Activated CD8-positive, alpha-beta memory T cell treated with anti-CD3 and anti-CD28 coated beads for 36 hours (primary cell): Measurements from ENCODE around the gene CNN2. TPM values are rescaled to one million over a fixed set of nuclear protein-coding genes. Genes with fewer than 3 reads are reported as not detected.

Experiments
- CTCF ChIA-PET: fragments of 350-600 bp; sonication (Branson Sonifier 250); formaldehyde crosslinking; loops from one replicate; lab custom pipeline; 2021; ENCODE audit warnings: antibody characterized with exemption; lab: Charles Lee
- POLR2A ChIA-PET: fragments of 350-600 bp; sonication (Branson Sonifier 250); formaldehyde crosslinking; loops from one replicate; lab custom pipeline; 2021; ENCODE audit warnings: antibody characterized with exemption; lab: Charles Lee
- total RNA-seq, 2 experiments: library from RNA; stranded (reverse); gene quantifications; one replicate each; pipeline ENCODE4 v1.2.3, GENCODE V29; 2021

CNN2 gene
- total RNA-seq, 2 experiments from 2014 or later = 64.2 to 71.2 TPM

DNA sequence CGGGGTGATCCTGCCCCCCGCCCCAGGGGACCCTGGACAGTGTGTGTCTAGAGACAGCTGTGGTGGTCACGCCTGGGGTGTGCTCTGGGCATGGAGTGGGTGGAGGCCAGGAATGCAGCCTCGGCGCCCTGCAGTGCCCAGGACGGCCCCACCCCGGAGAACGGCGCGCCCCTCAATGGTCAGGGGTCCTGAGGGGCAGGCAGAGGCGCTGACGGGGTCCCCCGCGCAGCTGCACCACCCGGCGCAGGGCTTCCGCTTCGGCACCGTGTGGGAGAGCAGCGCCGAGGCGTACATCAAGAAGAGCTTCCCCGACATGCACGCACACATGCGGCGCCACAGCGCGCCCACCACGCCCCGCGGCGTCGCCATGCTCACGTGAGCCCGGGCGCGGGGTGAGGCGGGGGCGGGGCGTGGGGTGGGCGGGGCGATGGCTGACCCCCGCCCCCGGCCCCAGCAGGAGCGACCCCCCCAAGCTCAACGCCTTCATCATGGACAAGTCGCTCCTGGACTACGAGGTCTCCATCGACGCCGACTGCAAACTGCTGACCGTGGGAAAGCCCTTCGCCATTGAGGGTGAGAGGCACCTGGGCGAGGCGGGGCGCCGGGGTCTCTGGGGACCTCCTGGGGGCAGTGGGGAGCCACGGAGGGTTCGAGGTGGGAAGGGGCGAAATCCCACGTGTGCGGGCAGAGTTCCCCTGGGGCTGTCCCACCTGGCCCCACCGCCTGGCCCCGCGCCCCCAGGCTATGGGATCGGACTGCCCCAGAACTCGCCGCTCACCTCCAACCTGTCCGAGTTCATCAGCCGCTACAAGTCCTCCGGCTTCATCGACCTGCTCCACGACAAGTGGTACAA lies 18.8 kb upstream of the CNN2 start:
- POLR2A ChIA-PET = no interaction called here
- CTCF ChIA-PET = interaction anchor here (0.6 to 1.1 kb wide), 4 partner anchors 10 to 151 kb away, joined by 3 to 5 read pairs (median 4); partner anchors contain the start of gene WDR18

DNA sequence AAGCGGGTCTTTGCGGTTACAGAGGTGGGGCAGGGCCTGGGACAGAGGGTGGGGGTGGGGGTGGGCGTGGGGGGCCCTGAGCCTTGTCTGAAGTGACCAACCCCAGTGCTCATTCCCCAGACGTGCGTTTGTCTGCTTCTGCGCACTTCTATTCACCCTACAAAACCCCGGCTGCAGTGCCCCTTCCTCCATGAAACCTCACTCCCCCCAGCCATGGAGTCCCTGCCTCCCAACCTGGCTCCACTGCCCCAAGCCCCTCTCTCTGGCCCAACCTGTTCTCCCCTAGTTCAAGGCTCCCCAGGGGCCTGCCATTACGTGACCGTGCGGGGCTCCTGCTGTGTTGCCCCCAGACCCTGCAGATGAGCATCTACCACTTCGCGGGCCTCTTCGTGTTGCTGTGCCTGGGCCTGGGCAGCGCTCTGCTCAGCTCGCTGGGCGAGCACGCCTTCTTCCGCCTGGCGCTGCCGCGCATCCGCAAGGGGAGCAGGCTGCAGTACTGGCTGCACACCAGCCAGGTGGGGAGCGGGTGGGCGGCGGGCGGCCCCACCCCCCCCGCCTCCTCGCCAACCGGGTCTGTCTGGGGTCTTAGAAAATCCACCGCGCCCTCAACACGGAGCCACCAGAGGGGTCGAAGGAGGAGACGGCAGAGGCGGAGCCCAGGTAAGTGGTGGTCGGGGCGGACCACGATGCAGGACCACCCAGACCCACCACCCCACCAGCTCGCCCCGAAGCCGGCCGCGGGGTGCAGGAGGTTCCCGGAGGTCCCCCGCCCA lies 18.0 kb upstream of the CNN2 start:
- CTCF ChIA-PET = no interaction called here
- POLR2A ChIA-PET = no interaction called here

DNA sequence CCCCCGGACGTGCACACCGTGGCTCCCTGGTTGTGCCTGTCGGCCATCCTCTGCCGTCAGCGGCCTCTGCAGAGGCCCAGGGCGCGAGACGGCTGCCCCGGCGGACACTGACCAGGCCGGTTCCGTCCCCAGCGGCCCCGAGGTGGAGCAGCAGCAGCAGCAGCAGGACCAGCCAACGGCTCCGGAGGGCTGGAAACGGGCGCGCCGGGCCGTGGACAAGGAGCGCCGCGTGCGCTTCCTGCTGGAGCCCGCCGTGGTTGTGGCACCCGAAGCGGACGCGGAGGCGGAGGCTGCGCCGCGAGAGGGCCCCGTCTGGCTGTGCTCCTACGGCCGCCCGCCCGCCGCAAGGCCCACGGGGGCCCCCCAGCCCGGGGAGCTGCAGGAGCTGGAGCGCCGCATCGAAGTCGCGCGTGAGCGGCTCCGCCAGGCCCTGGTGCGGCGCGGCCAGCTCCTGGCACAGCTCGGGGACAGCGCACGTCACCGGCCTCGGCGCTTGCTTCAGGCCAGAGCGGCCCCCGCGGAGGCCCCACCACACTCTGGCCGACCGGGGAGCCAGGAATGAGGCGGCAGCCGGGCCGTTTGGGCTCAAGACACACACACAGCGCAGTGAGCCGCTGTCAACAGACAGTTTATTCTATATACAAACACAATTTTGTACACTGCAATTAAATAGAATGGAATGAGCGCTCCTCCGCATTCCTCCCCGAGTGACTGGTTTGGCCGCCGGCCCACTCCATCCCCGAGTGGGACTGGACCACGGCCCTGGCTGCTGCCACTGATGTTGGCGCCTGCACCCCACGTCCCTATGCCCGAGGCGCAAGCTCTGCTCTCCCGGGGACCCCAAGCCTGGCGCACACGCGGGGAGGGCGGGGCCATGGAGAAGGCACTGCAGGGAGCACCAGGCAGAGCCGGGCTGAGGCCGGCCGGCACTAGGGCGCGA lies 17.1 kb upstream of the CNN2 start:
- POLR2A ChIA-PET = no interaction called here

DNA sequence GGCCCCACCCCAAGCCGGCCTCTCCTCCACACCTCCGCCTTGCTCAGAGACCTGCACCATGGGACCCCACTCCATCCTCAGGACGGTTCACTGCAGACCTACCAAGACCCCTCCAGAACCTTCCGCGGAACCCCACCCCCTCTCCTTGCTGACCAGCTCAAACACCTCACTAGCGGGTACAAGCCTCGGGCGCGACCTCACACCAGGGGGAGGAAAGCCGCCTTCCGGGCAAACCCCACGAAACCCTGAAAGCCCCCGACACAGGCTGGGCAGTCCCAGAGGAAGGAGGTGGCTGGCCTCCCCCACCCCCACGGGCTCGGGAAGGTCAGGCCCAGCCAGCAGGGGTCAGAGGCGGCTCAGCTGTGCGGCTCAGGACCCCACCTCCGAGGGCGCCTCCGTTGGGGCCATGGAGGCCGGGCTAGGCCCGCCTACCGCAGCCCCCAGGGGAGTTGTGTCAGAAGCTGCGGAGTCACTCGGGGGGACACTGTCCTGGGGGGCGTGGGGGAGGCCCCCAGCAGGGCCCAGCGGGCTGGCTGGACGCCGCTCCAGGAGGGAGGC lies 16.3 kb upstream of the CNN2 start:
- ChIA-PET POLR2A (no interaction called here), CTCF (no interaction called here)

More for the DNA sequence above, 17.1 kb upstream of the CNN2 start:
- CTCF ChIA-PET = no interaction called here

DNA sequence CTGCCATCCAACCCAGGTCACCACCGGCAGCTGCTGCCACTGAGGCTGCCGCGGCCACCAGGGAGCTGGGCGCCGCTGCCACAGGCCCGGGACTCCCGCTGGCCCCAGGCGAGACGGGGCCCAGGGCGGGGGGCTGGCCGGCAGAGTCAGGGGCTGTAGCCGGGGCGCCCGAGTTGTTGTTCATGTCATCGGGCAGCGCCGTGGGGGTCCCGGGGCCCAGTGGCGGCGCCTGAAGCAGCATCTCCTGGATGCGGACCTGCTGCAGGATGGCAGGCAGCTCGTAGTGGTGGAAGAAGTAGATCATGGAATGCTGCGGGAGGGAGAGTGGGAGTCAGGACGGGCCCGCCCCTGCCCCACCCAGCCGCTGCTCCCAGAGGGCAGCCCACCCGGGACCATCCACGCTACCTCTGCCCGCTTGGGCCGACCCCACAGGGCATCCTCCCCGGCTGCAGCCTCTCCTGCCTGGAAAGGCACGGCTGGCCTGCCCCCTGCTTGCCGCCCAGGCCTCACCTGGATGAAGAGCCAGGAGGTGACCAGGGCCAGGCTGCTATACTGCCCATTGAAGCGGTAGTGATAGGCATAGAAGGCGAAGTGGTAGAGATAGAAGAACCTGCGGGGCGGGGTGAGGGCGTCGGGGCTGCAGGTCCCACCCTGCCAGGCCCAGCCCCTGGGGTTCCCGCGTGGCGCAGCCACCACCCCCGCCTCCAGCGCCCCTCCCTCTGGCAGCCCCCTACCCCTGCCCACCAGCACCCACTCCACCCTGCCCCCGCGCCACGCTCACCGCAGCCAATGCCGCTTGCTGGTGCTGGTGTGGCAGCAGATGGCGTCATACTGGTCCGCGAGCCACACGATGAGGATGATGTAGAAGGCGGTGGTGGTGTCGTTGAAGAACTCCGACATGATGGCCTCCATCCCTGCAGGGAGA lies 15.6 kb upstream of the CNN2 start:
- CTCF ChIA-PET = no interaction called here
- POLR2A ChIA-PET = no interaction called here

DNA sequence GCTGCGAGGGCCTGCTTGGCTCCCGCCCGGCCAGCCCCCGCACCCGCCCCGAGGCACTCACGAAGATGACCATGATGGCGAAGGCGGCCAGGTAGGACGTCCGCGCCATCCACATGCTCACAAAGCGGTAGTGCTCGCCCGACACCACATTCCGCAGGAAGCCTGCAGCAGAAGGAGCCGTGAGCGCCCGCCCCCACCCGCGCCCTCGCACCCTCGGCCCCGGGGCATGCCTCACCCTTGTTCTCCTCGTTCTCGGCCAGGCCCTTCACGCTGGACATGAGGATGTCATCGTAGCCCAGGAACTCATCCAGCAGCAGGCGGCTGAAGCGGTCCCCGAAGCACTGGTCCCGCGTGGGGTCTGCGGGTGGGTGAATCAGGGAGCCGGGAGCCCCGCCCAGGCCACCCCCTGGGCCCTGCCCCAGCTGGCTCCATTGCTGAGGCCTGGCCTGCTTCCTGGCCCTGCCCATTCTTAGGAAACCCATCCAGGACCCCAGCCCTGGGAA lies 14.5 kb upstream of the CNN2 start:
- POLR2A ChIA-PET = no interaction called here
- CTCF ChIA-PET = no interaction called here

DNA sequence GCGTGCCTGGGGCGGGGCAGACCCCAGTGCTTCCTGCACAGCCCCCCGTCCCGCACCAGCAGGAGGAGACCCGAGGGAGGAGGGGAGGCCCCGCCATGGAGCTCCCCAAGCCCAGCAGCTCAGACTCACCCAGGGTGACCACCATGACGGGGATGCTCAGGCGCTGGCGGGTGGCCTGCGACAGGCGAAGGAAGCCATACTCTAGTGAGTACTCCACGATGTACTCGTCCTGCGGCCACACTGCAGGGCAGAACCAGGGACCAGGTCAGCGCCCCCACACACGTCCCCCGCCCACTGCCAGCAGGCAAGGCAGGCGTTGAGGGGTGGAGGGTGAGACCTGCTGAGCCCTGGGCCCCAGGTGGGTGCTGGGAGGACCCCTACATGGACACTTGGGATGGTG lies 14.1 kb upstream of the CNN2 start:
- ChIA-PET POLR2A (no interaction called here), CTCF (no interaction called here)

DNA sequence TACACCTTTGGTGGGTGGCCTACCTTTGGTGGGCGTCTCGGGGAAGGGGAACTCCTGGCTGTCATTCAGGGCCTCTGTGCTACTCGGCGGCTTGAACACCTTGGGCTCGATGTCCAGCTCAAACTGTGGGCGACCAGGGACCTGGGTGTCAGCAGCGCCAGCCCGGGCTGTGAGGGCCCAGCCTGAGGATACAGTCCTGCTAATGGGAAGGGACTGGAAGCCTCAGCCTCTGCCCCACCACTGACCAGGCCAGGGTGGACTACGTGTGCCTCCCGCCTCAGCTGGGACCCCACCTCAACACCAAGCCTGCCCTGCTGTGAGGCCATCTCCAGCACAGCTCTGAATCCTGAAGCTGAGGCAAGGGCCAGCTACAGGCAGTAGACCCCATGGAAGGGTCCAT lies 13.2 kb upstream of the CNN2 start:
- POLR2A ChIA-PET = interaction anchor here (0.5 kb wide), 1 partner anchor 232 kb away, joined by 3 read pairs; no protein-coding TSS in a partner anchor
- CTCF ChIA-PET = no interaction called here

DNA sequence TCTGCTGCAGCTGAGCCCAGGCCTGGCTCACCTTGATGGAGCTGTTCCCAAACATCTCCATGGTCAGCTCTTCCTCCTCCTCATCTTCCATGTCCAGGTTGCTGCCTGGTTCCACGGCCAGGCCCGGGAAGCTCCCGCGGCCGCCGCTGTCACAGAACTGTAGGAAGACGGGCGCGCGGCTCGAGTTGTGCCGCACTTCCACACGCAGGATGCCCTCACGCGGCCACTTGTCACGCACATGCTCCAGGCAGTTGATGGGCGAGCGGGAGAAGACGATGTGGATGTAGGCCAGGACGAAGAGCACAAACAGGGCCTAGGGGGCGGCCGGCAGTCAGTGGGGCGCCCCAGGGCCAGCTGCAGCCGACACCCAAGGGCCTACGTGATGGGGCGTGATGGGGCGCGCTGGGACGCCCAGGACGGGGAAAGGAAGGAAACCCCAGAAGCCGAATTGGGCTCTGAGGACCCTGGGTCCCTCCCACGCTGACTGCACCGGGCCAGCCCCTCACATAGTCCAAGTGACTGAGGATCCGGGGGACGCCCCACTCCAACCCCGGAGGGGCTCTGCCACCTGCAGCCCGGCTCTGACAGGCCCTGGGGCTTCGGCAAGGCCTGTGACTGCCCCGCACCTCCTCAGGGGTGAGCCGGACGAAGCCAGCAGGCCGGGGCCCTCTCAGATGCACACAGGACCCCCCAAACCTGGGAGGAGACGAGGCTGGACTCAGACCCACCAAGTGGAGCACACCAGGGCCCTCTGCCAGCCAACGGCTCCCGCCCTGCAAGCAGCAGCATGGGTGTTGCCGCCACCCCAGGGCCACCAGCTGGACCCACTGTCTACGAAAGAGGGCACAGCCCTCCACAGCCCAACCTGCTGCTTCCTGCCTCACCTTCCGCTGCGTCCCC lies 12.0 kb upstream of the CNN2 start:
- ChIA-PET CTCF (interaction anchor here (0.5 kb wide), 1 partner anchor 244 kb away, joined by 4 read pairs; no protein-coding TSS in a partner anchor), POLR2A (interaction anchor here (0.5 kb wide), 1 partner anchor 162 kb away, joined by 3 read pairs; no protein-coding TSS in a partner anchor)

DNA sequence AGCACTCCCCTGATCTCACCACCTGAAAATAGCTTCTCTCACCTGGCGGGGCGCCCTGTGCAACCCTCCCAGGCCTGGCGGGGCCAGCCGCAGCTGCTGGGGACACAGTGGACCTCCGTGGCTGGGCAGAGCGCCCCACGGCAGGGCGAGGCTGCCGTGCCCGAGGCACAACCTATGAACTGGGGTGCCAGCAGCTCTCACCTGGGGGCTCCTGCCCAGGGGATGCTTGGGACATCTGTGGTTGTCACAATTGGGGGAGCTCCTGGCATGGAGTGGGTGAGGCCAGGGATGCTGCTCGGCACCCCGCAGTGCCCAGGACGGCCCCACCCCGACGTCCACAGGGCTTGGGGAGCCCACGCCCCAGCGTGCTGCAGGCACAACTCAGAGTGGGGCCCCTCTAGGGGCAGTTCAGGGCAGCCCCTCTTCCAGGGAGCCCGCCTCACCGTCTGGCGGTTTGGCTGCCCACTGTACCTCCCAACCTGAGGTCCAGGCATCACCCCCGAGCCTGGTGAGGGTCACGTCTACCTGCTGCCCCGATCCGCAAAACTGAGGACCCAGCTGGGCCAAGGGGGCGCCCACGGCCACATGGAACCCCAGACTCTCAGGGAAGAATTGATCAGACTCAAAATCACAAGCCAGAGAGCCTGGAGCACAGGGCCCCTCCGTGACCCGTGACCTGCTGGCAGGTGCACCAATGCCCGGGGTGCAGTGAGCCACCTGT lies 11.2 kb upstream of the CNN2 start:
- ChIA-PET CTCF (interaction anchor here (1.5 kb wide), 1 partner anchor 50 kb away, joined by 4 read pairs; no protein-coding TSS in a partner anchor), POLR2A (interaction anchor here (0.6 kb wide), 1 partner anchor 238 kb away, joined by 8 read pairs; no protein-coding TSS in a partner anchor)

DNA sequence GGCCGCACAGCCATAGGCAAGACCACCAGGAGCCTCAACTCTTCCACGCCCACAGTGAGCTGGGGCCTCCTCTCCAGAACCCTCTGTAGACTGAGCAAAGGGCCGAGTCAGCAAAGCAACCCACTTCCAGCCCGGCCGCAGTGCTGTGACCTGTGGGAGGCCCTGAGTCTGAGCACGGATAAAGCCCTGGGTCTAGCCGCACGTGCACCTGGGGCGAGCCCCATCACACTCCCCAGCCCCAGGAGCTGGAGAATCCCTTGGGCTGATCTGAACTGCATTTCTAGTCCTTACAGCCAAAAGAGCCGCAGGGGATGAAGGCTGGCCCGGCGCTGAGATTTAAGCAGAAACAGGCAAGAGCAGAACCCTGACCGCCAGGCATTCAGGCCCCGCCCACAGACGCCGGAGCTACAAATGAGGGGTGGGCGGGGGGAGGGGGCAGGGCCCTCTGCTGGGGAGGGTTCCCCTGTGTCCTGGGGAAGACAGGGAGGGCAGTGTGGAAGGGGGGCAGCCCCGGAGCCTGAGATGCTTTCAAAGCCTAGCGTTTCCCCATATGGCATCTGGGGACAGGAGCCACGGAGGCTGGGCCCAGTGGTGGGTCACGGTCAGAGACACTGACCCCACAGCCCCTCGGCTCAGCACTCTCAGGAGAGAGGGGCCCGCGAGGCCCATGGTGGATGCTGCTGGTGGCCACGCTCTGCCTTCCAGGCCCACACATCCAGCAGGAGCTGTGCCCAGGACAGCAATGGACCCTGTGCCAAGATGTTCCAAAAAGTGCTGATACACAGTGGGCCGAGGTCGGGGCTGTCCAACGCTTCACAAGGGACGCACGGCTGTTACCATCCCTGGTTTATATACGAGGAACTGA lies 10.4 kb upstream of the CNN2 start:
- ChIA-PET POLR2A (interaction anchor here (0.6 to 0.7 kb wide), 2 partner anchors 19 to 237 kb away, joined by 3 to 8 read pairs; no protein-coding TSS in a partner anchor), CTCF (interaction anchor here (1.0 to 1.5 kb wide), 2 partner anchors 45 to 49 kb away, joined by 3 to 4 read pairs; no protein-coding TSS in a partner anchor)

DNA sequence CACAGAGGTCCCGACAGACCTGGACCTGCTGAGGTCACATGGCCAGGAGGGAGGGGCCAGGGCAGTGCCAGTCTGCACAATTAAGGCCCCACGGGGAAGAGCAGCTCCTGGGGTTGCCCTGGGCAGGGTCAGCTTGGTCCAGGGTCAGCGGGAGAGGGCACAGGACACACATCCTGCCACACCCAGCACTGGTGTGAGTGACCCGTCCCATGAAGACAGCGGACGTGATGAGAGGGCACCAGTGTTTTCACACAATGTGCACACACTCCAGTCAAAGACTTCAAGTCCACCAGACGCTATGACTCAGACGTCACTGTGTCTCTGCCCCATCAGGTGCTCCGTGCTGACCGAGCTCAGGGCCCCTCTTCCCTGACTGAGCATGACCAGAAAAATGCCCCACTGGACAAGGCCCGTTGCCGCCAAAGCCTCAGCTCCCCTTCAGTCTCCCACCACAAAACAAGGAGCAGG lies 9.7 kb upstream of the CNN2 start:
- CTCF ChIA-PET = interaction anchor here (1.0 to 1.5 kb wide), 3 partner anchors 13 to 48 kb away, joined by 3 to 4 read pairs (median 3); no protein-coding TSS in a partner anchor
- POLR2A ChIA-PET = interaction anchor here (0.7 kb wide), 1 partner anchor 19 kb away, joined by 3 read pairs; no protein-coding TSS in a partner anchor

DNA sequence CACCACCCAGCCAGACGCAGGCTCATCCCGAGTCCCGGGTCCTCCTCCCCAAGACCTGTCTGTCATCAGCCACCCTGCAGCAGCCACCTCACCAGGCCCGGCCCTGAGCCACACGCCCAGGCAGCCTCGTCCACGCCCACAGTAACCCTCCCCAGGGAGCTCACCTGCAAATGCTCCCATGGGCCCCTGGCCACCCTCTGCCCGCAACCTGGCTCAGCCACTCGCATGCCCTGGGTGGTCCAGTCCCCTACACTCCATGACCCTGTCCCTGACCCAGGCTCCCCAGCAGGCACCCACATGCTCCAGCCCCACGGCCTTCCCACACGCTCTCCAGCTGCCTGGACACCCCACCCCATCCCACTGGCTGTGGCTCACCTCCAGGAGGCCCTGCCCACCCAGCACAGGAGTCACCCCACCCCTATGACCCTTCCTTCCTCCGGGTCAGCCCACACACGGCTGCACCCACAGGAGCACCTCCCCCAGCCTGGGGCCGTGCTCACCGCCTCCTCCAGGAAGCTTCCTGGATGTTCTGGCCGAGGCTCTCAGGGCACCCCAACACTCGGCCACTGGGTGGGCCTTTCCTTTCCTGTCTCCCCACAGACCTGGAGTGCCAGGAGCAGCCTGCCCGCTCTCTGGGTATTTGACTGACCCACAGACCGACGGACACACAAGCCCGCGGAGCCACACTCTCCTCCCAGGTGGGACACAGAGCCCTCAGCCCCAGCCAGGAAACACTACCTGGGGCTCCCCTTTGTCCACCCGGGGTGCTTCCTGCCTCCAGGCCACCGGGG lies 9.1 kb upstream of the CNN2 start:
- POLR2A ChIA-PET = no interaction called here
- CTCF ChIA-PET = interaction anchor here (1.0 to 1.5 kb wide), 3 partner anchors 12 to 48 kb away, joined by 3 to 4 read pairs (median 3); no protein-coding TSS in a partner anchor

DNA sequence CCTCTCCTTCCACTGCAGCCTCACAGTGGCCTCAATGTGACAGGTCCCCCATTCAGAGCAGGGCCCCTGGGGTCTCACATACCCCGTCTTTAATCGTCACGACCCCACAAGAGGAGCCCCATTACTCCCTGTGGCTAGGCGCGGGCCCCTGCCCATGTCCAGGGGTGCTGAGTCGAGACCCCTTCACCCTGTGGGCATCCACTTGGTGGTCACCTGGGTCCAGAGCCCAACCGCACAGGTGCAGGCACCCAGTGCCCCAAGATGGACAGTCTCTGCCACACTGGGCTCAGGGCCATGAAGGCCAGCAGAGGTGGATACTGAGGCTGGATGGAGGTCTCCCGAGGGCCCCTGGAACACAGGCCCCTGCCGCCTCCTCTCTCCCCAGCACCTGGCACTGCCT lies 8.5 kb upstream of the CNN2 start:
- ChIA-PET CTCF (interaction anchor here (1.0 kb wide), 1 partner anchor 11 kb away, joined by 3 read pairs; no protein-coding TSS in a partner anchor), POLR2A (no interaction called here)
